GM12872 (cell line): ENCODE measurements around the gene THRB.

ENCODE experiments used
- CTCF ChIP-seq: IDR thresholded peaks from 3 replicates; pipeline ENCODE4 v1.5.1; 2011; ENCODE audit warnings: low read depth, mild to moderate bottlenecking, low read length, moderate library complexity; ENCODE audit not compliant: insufficient read depth

THRB gene

GRCh38 chr3:24389108-24390090 is 105.3 kb downstream of the THRB start:
- no peak for TF ChIP-seq CTCF

- no peak for TF ChIP-seq CTCF
Observed at GRCh38 chr3:24388611-24389010, 106.0 kb downstream of the THRB start.

- no peak for TF ChIP-seq CTCF
Observed at GRCh38 chr3:24388159-24388558, 106.5 kb downstream of the THRB start.

- TF ChIP-seq CTCF, result no peak
Observed at GRCh38 chr3:24387493-24387892, 107.2 kb downstream of the THRB start.

GRCh38 chr3:24387000-24387399 is 107.7 kb downstream of the THRB start:
- TF ChIP-seq CTCF, result no peak

GRCh38 chr3:24386458-24386857 is 108.2 kb downstream of the THRB start:
- no peak for TF ChIP-seq CTCF

GRCh38 chr3:24385012-24385615 is 109.5 kb downstream of the THRB start:
- TF ChIP-seq CTCF, result no peak
